Activated T-helper 9 cell treated with anti-CD3 and anti-CD28 coated beads, Interleukin-2, amount 50 U/mL, for 16 hours (primary cell): ENCODE results near the gene ABR.
"Not testable (repeated sequence)": the region's sequence is repeated elsewhere in the genome, so short reads cannot be mapped to it uniquely, and the experiment has no call there.

Source experiments
- DNase-seq: peaks from one replicate; pipeline ENCODE4 v3.0.0-alpha.2; 2020; ENCODE audit warnings: low read depth

The ABR gene

DNA sequence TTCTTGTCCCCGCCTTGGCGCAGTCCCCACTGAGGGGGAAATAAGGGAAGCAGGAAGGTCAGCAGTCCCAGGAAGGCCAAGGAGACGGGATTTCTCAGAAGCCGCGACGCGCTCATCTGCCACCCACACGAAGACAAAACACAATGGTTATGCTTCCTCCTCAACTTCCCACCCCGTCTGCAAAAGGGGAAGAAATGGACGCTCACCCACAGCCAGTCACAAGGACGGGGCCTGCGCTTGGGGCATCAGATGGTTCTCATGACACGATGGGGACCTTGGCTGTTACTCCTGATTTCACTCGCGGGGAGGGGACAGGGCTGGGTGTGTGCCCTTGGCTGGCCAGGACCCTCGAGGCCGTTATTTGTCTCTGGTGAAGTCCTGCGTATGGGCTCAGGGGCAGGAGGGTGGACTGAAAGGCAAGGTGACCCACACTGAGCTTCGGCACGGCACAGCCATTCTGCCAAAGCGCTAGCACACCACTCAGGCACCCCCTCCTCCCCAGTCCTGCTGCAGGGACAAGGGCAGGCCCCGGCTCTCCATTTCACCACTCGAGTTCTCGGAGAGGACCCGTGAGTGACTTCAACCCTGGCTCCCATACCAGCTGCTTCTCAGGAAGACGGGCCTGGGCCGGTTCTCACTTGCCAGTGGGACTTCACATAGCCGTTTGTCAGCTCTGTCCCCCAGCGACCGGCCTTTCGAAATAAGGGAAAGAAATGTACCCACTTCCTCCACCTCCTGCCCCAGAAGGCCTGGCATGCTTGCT, 84.5 kb downstream of the ABR start:
- DNase-seq, result no peak

DNA sequence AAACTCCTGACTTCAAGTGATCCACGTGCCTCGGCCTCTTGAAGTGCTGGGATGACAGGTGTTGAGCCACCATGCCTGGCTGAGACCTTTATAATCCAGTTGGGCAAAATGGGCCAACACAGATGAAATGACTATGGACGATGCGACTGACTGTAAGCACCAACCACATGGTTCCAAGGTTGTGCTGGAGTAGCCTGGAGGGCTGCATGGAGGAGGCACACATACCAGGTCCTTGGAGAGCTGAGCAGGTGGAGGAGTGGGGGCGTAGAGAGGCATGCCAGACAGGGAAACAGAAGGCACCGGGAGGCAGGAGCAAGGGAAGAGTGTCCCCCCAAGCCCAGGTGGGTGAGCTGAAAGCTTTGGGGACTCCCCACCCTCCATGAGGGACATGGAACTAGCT, 85.2 kb downstream of the ABR start:
- DNase-seq, result no peak

GRCh38 chr17:1091900-1092299, 87.9 kb downstream of the ABR start:
- DNase-seq, result no peak

DNA sequence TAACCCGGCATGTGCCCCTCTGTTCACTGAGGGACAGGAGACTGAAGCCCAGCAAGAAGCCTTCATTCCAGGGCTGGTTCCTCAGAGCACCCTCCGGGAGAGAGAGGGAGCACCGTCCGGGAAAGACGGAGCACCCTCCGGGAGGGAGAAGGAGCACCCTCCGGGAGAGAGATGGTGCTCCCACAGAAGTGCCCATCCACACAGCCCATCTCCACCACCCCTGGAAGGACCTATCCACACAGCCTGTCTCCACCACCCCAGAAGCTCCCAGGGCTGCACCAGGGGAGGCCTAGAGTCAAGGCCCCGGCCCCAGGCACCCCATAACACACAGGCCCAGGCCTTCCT, 88.6 kb downstream of the ABR start:
- no peak for DNase-seq

DNA sequence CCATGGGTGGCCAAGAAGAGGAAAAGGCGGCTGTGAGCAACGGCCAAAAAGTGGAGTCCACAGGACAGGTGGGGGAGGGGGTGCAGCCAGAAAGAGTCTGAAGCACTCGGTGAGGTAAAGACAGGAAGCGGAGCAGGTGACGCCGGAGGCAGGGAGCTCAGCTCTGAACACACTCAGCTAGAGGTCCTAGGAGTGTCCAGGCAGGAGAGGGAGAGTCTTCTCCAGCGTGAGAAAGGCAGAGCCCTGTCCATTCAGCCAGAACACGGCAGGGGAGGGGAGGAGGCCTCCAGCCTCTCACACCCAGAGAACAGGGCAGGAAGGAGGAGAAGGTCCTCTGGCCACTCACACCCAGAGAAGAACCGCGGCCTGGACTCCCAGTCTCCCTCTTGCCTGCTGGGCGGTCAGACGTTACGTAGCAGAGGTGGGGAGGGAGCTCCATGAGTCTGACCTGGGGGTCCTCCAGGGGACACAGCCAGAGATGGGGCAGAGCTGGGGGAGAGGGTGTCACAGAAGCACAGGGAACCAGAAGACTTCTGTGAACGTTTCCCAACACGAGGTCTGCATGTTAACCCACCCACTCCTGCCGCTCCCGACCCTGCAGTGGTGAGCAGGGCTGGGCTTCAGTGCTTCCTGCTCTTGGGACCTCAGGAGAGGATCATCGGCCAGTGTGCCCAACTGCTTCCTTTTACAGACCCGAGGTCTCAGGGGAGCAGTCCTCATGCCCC, 89.2 kb downstream of the ABR start:
- DNase-seq, result no peak

GRCh38 chr17:1089915-1090314, 89.9 kb downstream of the ABR start:
- no peak for DNase-seq

DNA sequence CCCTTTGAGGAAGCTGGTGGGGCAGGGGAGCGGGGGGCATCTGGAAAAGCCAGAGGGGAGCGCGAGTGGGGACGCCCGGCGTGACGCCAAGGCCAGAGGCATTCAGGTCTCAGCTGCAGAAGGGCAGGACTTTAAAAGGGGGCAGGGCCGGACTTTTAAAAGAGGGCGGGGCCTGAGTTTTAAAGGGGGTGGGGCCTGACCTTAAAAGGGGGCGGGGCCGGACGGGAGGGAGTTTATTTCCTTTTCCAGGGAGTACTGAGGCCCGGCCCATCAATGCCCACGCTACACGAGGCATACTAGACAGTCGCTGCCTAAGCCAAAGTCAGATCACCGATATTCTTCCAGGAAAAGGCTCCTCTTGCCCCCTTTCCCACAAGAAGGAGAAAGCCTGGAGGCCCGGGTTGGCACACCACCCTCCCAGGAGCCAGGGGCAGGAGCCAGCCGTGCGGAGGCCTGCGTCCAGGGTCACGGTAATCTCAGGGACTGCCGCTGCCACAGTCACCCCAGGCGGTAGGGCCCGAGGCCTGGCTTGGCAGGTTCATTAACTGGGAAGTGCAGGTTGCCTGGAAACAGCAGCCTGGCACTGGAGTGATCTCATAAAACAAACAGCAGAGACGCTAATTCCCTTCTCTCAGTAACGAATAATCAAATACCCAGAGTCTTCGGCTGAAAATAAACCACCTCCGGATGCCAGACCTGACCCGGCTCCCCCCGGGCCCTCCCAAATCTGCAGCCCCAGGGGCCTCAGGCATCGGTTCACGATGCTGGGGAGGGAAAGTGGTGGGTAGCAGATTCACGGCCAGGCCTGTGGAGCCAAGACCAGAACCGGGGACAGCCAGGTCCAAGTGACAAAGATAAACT, 92.2 kb downstream of the ABR start:
- no peak for DNase-seq

DNA sequence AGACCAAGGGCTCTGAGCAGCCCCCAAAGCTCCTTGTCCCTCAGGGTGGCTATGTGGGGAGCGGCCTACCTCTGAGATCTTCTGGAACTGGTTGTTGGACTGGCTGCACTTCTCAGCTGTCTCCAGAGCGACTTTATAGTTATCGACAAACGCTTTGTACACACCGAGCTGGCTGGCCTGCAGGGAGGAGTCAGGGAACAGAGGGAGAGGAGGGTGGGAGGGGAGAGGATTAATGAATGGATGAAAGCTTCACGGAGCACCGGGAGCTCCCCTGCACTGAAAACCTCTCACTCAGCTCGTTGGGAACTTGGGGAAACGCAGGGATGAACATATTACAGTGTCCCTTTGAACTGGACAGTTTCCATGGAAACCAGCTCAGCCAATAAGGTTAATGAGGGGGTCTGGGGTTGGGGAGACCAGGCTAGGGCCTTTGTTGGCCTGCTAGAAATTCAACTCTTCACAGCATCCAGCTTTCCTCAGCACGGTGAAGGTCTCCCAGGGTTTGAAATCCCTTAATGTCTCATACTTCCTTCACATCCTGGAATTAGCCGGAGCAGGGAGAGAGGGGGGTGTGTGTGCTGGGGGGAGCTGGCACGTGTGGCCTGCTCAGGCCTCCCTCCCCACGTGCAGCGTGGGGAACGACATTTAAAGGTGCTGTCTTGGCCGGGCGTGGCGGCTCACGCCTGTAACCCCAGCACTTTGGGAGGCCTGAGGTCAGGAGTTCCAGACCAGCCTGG, 96.2 kb downstream of the ABR start:
- DNase-seq, result no peak

GRCh38 chr17:1082579-1082978, 97.2 kb downstream of the ABR start:
- DNase-seq, result no peak

GRCh38 chr17:1078831-1079561, 100.8 kb downstream of the ABR start:
- no peak for DNase-seq

DNA sequence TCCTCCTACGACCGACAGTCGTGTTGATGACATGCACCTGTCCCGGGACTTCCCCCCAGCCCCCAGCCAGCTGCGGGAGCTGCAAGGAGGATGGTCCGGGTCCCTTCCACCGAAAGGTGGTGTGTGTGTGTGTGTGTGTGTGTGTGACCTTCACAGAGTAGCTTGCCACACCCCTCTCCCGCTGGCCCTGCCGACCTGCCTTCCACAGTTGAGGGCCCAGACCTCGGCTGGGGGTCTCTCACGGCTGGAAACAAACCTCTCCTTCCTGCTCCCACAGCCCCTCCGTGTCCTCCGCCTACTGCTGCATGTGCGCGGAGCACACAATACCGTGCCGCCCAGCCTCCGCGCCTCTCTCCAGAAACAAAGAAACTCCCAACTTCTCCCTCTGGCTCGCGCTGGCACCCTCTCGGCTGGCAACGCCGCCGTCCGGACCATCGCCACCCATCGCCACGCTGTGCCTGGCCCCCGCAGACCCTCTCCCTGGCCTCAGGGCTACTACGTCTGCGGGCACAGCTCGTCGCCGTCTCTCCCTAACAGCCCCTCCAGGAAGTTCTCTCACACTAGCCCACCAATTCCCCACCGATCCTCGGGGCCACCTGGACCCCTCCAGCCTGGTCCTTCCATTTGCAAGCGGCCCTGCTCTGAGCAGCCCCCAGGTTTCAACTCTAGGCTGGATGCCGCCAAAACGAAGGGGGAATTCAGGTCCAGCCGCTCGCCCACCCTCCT, 101.6 kb downstream of the ABR start:
- DNase-seq, result no peak

- no peak for DNase-seq
Observed at GRCh38 chr17:1077581-1077985, 102.2 kb downstream of the ABR start.

DNA sequence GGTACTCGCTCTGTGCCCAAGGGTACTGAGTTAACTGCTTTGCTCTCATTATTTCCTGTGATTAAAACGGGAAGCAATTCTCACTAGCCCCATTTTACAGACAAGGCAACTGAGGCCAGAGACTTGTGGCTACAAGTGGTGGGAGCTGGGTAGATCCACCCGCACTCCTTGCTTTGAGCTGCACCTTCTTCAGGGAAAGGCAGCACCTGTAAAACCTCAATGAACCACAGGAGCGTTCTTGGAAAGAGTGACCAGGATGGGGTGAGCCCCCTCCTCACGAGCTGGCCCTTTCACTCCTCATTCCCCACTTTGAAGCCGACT, 102.8 kb downstream of the ABR start:
- no peak for DNase-seq

DNA sequence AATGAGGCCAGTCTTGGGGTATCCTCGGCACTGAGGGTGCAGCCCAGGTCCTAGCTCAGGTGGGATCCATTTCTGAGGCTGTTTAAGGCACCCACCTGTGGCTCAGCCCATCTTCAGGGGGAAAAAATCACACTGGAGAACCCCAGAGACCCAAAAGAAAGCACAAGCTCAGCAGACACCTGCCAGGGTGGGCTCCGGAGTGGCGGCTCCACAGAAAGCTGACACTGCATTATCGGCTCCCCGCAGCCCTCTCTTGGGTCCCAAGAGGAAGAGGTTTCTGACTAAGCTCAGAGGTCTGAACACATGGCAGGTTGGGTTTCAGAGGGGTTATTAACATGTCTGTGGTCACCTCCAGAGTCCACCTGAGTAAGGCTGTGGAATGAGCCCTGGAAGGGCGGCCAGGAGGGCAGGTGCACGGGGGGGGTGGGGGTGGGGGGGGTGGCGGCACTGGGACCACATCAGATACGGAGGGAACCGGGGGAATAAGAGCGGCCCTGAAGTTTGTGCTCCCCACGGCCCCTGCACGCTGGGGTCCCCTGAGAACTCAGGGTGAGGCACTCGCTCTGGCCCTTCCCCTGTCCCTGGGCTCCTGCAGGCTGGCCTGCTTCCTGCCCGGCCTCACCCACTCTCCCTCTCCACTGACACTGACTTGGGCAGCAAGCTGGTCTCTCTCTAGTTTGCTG, 103.3 kb downstream of the ABR start:
- no peak for DNase-seq

DNA sequence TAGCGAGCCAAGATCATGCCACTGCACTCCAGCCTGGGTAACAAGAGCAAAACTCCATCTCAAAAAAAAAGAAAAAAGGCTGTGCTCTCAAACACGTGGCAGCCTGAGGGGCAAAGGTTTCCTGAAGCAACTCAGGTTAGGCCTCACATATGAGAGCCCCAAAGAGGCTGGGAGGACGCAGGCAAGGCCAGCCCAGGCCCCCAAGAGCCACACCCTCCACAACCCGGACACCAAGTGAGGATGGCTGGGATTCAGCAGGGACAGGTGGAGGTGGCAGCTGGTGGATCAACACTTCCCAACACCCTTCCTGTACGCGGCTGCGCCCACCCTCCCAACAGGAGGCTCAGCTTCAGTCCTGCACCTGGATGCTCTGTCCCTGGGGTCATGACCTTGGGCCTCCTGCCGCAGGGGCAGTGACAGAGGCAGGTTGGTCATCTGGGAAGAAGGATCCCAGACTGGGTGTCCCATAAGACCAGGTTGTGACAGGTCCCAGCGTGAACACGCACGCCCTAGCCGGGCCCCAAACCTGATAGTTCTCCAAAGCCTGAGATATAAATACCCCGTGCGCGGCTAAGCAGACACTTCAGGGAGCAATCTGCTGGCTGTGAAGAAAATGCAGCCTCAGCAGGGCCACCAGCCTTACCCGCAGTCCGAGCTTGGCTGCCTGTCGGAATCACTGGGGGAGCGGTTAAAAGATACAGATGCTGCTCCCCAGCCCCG, 104.7 kb downstream of the ABR start:
- no peak for DNase-seq

DNA sequence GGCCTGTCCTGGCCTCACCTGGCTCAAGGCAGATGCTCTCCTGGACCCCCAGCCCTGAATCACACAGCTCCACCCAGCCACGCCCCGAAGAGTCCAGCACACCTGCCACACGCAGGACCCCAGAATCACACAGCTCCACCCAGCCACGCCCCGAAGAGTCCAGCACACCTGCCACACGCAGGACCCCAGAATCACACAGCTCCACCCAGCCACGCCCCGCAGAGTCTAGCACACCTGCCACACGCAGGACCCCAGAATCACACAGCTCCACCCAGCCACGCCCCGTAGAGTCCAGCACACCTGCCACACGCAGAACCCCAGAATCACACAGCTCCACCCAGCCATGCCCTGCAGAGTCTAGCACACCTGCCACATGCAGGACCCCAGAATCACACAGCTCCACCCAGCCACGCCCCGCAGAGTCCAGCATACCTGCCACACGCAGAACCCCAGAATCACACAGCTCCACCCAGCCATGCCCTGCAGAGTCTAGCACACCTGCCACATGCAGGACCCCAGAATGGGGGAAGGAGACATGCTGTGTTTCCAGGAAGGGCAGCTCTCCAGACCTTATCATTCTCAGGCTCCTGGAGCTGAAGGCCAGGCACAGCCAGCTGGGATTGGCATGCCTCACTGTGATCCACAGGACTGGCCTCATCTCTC, 105.7 kb downstream of the ABR start:
- DNase-seq, result not testable (repeated sequence)

DNA sequence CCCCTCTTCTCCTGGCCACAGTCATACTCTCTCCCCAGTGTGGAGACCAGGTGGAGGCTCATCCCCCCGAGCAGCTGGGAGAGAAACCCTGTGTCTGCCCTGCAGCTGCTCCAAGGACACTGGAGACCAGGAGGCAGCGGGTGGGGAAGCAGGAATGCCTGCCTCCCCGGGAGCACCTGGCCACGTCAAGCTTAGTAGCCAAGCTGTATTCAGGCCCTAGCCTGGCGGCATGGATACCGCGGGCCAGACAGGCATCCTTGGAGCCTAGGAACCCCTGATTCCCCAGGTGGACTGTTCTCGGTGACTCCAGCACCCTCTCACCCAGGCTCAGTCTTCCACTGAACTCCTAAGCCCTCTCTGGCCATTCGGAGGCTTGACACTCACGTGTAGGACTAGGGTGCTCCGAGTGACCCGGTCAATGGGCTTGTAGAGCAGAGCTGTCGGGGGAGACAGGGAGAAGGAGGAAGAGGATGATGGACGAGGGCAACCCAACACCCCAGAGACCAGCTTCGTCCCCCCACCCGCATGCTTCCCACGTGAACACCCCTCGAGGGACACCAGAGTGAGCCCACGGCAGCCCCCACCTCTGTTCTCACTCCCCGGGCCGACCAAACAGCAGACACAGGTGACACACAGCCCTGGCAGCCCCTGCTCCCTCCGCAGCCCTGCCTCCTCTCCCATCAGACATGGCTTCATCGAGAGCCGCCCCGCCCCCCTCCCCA, 106.4 kb downstream of the ABR start:
- no peak for DNase-seq

DNA sequence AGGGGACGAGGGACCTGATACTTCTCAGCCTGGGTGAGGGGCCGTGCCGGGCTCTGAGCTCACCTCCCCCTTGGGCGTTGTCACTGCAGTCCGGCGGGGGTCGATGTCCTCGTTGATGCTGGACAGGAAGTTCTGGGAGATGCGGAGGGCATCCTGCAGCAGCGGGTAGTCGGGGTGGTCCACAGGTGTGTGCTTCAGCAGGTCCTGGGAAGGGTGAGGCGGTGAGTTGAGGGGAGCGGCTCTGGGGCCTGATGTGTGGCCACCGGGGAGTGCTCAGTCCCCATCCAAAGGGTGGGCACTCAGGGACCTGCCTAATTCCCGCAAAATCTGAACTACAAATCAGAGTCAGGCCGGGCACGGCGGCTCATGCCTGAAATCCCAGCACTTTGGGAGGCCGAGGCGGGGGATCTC, 107.2 kb downstream of the ABR start:
- DNase-seq, result no peak
